ENCODE data around the gene PCK2. TPM values are rescaled to one million over a fixed set of nuclear protein-coding genes. Genes with fewer than 3 reads are reported as not detected.

Gene PCK2
- total RNA-seq, 4 donors from 2014 or later = 9.1 to 20.7 (median 12.5) TPM

DNA sequence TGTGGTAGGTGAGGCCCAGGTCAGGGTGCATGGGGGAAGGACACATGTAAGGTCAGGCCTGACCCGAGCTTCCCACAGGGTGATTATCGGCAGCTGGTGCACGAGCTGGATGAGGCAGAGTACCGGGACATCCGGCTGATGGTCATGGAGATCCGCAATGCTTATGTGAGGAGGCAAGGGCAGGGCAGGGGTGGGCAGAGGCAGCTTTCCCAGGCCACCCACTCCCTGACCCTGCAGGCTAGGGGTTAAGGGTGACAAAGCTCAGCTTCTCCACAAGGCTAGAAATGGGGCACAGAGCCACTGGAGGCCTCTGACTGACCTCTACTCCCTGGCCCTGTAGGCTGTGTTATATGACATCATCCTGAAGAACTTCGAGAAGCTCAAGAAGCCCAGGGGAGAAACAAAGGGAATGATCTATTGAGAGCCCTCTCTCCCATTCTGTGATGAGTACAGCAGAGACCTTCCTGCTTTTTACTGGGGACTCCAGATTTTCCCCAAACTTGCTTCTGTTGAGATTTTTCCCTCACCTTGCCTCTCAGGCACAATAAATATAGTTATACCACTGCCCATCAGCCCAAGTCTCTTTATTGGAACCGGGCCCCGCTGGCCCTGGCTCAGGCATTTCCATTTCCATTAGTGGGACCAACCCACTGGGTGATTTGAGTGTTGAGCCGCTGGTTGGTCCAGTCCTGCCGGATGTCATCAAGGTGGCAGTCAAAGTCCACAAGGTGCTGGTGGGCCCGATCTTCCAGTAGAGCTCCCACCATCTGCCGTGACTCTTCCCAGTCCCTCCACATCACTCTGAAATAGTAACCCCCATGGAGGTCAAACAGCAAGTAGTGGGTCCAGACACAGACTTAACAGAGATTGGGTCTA lies 44.5 kb downstream of the PCK2 start:
- H3K4me1 ChIP-seq = peaks cover 45 to 64% (median 58%) of the 10 kb centered on the region in 4 donors
- no peaks in the 10 kb centered on the region for H3K27me3 ChIP-seq
- H3K27ac ChIP-seq (replicated peaks in 1 of 4) = peak overlapping the region in 3 of 4 donors; percentile 91 to 94 (median 92)
- no peak overlapping the region for H3K4me3 ChIP-seq
- no peak for DNase-seq (ENCODE audit: extremely low spot score)
- intact Hi-C loops (cut with DNase I) = no loop called here
- H3K36me3 ChIP-seq = peaks cover 10 to 29% (median 24%) of the 10 kb centered on the region in 4 donors
- WGBS = 79% methylated on average over 13 of the region's 13 CpGs
- no peaks in the 10 kb centered on the region for H3K9me3 ChIP-seq
- no peak for TF ChIP-seq EP300 (IDR thresholded peaks at IDR 0.05)
- TF ChIP-seq POLR2AphosphoS5 (IDR thresholded peaks at IDR 0.05) = no peak

DNA sequence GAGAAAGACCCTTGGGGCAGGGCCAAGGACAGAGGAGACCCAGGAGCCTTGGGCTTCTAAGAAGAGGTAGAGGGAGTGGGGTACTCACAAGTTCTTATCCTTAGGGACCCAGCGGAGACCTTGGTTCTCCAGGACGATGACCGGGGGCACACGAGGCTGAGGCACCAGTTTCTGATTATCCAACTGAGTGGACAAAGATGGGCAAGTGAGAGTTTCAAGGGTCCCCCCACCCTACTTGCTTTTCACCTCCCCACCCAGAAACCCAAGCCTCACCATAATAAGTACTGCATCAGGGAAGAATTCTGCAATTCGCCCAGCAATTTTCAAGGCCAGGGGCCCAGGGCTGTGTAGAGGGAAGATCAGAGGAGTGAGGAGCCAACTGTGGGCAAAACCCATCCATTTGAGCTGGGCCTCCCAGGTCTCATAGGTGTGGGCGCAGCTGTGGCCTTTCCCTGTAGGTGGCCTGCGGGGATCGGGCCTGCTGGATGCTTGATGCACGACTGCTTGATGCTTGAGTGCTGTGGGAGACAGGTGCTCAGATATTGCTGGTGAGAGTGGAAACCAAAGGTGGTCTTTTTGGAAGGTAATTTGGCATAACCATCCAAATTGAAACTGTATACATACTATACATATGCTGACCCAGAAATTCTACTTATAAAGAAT lies 45.3 kb downstream of the PCK2 start:
- TF ChIP-seq POLR2AphosphoS5 (IDR thresholded peaks at IDR 0.05) = no peak
- TF ChIP-seq EP300 (IDR thresholded peaks at IDR 0.05) = no peak
- TF ChIP-seq, protein P1, sequence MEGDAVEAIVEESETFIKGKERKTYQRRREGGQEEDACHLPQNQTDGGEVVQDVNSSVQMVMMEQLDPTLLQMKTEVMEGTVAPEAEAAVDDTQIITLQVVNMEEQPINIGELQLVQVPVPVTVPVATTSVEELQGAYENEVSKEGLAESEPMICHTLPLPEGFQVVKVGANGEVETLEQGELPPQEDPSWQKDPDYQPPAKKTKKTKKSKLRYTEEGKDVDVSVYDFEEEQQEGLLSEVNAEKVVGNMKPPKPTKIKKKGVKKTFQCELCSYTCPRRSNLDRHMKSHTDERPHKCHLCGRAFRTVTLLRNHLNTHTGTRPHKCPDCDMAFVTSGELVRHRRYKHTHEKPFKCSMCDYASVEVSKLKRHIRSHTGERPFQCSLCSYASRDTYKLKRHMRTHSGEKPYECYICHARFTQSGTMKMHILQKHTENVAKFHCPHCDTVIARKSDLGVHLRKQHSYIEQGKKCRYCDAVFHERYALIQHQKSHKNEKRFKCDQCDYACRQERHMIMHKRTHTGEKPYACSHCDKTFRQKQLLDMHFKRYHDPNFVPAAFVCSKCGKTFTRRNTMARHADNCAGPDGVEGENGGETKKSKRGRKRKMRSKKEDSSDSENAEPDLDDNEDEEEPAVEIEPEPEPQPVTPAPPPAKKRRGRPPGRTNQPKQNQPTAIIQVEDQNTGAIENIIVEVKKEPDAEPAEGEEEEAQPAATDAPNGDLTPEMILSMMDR (IDR thresholded peaks at IDR 0.05) = no peak
- TF ChIP-seq POLR2A (IDR thresholded peaks at IDR 0.05; ENCODE audit: low read depth) = no peak
- no peaks in the 10 kb centered on the region for H3K27me3 ChIP-seq
- DNase-seq (ENCODE audit: extremely low spot score) = no peak
- peaks cover 10 to 35% (median 28%) of the 10 kb centered on the region in 4 donors for H3K36me3 ChIP-seq
- peaks cover 45 to 64% (median 58%) of the 10 kb centered on the region in 4 donors for H3K4me1 ChIP-seq
- no peaks in the 10 kb centered on the region for H3K9me3 ChIP-seq
- H3K27ac ChIP-seq (replicated peaks in 1 of 4) = peak overlapping the region; percentile 90 to 94 (median 92)
- intact Hi-C loops (cut with DNase I) = no loop called here
- 84% methylated on average over 9 of the region's 9 CpGs for WGBS
- peak overlapping the region in 3 of 4 donors; percentile 70 to 81 (median 70) for H3K4me3 ChIP-seq

DNA sequence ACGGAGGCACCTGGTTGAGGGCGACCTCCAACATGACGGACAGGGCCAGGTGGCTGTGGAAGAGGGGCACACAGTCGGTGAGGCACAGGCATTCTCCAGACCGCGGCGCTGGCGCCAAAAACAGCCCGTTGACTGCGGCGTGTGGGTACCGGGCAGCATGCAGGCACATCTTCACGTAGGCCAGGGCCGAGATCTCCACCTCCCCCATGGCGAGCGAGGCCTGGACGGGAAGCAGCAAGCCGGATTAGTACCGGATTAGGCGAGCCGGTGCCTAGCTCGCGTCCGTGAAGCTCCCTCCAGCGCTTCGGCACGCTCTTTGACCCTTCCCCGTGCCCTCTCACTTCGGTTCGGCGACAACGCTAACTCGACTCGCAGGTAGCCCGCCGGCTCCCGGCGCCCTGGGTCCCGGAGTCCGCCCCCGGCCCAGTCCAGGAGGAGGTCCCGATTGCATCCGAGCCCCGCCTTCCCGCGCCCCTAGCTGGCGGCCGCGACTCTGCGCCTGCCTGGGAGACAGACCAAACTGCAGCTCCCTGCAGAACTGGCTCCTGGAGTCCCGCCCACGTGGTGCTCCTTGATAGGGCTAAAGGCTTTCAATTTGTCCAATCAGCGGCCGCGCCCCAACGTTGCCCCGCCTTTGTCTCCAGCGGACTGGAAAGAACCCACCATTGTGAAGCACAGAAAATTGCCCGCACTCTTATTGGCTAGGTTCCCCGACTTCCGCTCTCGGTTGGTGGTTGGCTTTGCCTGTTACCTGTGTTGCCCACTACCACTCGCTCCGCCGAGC lies 47.2 kb downstream of the PCK2 start, which contains the start of gene EMC9:
Gene EMC9 (minus strand): TSS at position 495 of the 784 bp plus-strand sequence. CDS start 287 bp downstream, at position 208.
- Histone ChIP-seq H3K4me3 (peak within 1 kb of the TSS; percentile 70 to 81 (median 74)), H3K9me3 (no peaks in the 10 kb centered on the region), H3K36me3 (peaks cover 10 to 35% (median 28%) of the 10 kb centered on the region in 4 donors), H3K27ac (replicated peaks in 1 of 4) (peak within 1 kb of the TSS; percentile 90 to 94 (median 92)), H3K27me3 (no peaks in the 10 kb centered on the region), H3K4me1 (peaks cover 48 to 73% (median 66%) of the 10 kb centered on the region in 4 donors)
- DNase-seq (ENCODE audit: extremely low spot score) = peak; percentile 100
- WGBS = 0% methylated on average over 4 of the region's 65 CpGs
- intact Hi-C loops (cut with DNase I) = loop anchor here (10.0 kb wide), 1 partner anchor 294 kb away; no protein-coding TSS in a partner anchor
- TF ChIP-seq POLR2A (IDR thresholded peaks at IDR 0.05; ENCODE audit: low read depth) (peak; percentile 74), EP300 (IDR thresholded peaks at IDR 0.05) (no peak), POLR2AphosphoS5 (IDR thresholded peaks at IDR 0.05) (peak; percentile 89 to 94)
- TF ChIP-seq, protein P1 (IDR thresholded peaks at IDR 0.05) = peak; percentile 40 to 64 (median 64)

DNA sequence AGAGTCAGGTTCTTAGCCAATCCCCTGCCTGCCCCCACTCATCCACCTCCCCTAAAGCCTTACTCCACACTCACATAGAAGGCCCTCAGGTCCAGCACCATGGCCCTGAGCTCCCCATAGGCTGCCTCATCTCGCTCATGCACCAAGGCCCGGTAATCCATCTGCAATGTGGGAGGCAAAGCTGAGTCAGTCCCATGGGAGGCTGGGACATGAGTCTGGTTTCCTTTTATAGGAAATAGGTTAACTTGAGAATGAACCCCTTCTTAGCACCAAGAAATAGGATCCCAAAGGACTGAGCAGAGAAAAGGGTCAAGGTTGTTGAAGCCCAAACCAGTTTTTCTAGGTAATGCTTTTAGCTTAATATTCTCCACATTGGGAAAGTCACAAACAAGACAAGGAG lies 49.4 kb downstream of the PCK2 start:
- TF ChIP-seq POLR2A (IDR thresholded peaks at IDR 0.05; ENCODE audit: low read depth) (no peak), EP300 (IDR thresholded peaks at IDR 0.05) (no peak), POLR2AphosphoS5 (IDR thresholded peaks at IDR 0.05) (no peak)
- TF ChIP-seq, protein P1 (IDR thresholded peaks at IDR 0.05) = no peak
- no peak for DNase-seq (ENCODE audit: extremely low spot score)
- intact Hi-C loops (cut with DNase I) = loop anchor here (10.0 kb wide), 1 partner anchor 291 kb away; no protein-coding TSS in a partner anchor
- Histone ChIP-seq H3K27ac (replicated peaks in 1 of 4) (no peak overlapping the region), H3K27me3 (no peaks in the 10 kb centered on the region), H3K36me3 (peaks cover 6 to 22% (median 15%) of the 10 kb centered on the region in 4 donors), H3K4me3 (no peak overlapping the region), H3K9me3 (no peaks in the 10 kb centered on the region), H3K4me1 (peaks cover 40 to 62% (median 53%) of the 10 kb centered on the region in 4 donors)
- 100% methylated on average over 2 of the region's 2 CpGs for WGBS
